WI38 (cell line): ENCODE measurements around the gene TBC1D20.
"Not testable (repeated sequence)": the region's sequence is repeated elsewhere in the genome, so short reads cannot be mapped to it uniquely, and the experiment has no call there.

Experiments
- H3K4me3 ChIP-seq: 2 replicates; pipeline ENCODE4 v1.5.1; 2011; ENCODE audit warnings: low read depth, mild to moderate bottlenecking, control low read depth, low read length
- CTCF ChIP-seq: IDR thresholded peaks from 2 replicates; pipeline ENCODE4 v1.5.1; 2012; ENCODE audit warnings: low read depth, mild to moderate bottlenecking, control low read depth, low read length

TBC1D20 gene

GRCh38 chr20:479487-479886 lies 17.2 kb upstream of the TBC1D20 start:
- no peak for TF ChIP-seq CTCF
- no peak overlapping the region for H3K4me3 ChIP-seq

GRCh38 chr20:478949-479429 lies 16.7 kb upstream of the TBC1D20 start:
- TF ChIP-seq CTCF: no peak
- no peak overlapping the region for H3K4me3 ChIP-seq

- no peak for TF ChIP-seq CTCF
- H3K4me3 ChIP-seq: no peak overlapping the region
Observed at GRCh38 chr20:478010-478948, 15.9 kb upstream of the TBC1D20 start.

GRCh38 chr20:476561-477249 lies 14.4 kb upstream of the TBC1D20 start:
- H3K4me3 ChIP-seq: not testable (repeated sequence)

- TF ChIP-seq CTCF: no peak
- H3K4me3 ChIP-seq: no peak overlapping the region
Observed at GRCh38 chr20:475463-476357, 13.4 kb upstream of the TBC1D20 start.

GRCh38 chr20:474581-474980 lies 12.2 kb upstream of the TBC1D20 start:
- H3K4me3 ChIP-seq: no peak overlapping the region
- no peak for TF ChIP-seq CTCF

GRCh38 chr20:472889-473292 lies 10.6 kb upstream of the TBC1D20 start:
- no peak overlapping the region for H3K4me3 ChIP-seq
- TF ChIP-seq CTCF: no peak
